ENCODE data around the gene SCGB1C2. TPM values are rescaled to one million over a fixed set of nuclear protein-coding genes. Genes with fewer than 3 reads are reported as not detected.

SCGB1C2 gene
- total RNA-seq, 1 donor, result not detected

DNA sequence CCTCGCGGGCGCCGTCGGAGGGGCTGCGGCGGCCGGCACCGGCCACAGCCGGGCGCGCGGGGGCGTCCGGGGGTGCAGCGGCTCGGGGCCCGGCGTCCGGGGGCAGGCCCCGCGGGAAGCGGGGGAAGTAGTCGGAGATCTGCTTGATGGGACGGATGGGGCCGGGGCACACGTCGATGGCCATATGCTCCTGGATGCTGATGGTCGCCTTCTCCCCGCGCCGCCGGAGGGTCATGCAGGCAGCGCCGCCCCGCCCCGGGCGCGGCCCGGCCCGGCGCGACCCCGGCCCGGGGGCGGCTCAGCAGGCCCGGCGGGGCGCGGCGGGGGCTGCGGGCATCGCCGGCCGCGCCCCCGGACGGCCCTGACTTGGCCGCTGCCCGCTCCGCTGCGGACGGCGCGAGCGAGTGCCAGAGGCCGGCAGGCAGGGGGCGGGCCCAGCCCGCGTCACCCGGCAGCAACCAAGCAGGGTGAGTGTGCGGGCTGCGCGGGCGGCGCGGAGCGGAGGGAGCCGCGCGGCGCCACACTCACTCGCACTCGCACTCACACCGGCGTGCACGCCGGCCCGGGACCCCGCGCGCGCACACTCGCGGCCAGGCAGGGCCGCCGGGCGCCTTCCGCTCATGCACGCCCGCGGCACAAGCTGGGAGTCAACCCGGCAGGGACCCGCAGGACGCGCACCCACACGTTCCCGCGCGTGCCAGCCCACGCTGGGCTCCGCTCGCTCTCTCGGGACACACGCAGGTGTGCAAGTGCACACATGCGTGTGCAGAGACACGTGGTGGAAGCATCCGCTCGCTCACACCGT, 44.1 kb downstream of the SCGB1C2 start, which contains the start of gene DOC2B:
Gene DOC2B (minus strand): TSS at position 406 of the 805 bp plus-strand sequence. CDS start 171 bp downstream, at position 235.
- DNase-seq (ENCODE audit: low read depth), result peak; percentile 20
- TF ChIP-seq, protein P1, sequence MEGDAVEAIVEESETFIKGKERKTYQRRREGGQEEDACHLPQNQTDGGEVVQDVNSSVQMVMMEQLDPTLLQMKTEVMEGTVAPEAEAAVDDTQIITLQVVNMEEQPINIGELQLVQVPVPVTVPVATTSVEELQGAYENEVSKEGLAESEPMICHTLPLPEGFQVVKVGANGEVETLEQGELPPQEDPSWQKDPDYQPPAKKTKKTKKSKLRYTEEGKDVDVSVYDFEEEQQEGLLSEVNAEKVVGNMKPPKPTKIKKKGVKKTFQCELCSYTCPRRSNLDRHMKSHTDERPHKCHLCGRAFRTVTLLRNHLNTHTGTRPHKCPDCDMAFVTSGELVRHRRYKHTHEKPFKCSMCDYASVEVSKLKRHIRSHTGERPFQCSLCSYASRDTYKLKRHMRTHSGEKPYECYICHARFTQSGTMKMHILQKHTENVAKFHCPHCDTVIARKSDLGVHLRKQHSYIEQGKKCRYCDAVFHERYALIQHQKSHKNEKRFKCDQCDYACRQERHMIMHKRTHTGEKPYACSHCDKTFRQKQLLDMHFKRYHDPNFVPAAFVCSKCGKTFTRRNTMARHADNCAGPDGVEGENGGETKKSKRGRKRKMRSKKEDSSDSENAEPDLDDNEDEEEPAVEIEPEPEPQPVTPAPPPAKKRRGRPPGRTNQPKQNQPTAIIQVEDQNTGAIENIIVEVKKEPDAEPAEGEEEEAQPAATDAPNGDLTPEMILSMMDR (IDR thresholded peaks at IDR 0.05; ENCODE audit: insufficient read depth, low read depth, low read length), result no peak
- H3K4me3 ChIP-seq (ENCODE audit: low read depth, low read length), result no peak within 1 kb of the TSS

DNA sequence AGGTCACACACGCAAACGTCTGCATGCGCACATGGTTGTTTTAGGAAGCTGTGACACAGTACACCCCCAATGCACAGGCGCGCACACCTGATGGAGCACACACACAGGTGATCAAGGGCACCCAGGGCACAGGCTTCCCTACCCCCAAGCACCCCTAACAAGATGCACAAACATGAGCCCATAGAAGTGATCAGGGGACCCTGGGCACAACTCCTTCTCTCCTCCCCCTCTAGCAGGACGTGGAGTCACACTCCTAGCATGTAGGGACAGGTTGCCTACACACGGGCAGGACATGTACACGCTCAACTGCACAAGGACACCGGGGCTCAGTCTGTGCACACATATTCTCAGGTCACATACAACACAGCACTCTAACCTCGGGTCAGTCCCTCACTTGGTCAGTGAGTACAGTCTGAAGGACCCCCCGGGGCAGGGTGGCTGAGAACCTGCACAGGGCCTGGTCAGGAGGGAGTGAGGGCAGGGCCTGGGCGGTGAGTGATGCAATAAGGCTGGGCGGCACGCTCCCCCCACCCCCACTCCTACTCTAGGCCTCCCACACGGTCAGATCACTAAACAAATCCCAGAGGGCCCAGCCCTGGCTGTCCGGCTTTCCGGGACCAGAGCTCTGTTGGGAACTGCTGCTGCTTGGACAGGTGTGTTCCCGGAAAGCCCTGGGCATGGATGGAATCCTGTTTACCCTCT, 44.8 kb downstream of the SCGB1C2 start:
- DNase-seq (ENCODE audit: low read depth), result peak; percentile 23
- H3K4me3 ChIP-seq (ENCODE audit: low read depth, low read length), result no peak overlapping the region
- TF ChIP-seq, protein P1 (IDR thresholded peaks at IDR 0.05; ENCODE audit: insufficient read depth, low read depth, low read length), result no peak

DNA sequence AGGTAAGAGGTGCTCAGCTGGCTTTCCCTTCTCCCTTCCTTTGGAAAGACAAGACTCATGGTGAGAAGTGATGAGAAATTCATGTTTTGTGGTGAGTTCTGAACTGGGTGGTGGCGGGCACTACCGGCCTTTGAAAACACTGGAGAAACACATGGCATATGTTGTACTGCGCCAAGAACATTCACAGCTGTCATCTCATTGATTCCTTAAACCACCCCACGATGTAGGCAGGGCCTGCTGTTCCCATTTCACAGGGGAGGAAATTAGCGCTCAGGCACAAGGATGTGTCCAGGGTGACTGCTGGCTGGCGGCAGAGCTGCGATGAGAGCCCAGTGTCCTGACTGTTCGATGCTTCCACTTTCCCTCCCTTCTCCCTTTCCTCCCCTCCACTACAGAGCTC, 45.7 kb downstream of the SCGB1C2 start:
- no peak overlapping the region for H3K4me3 ChIP-seq (ENCODE audit: low read depth, low read length)
- no peak for DNase-seq (ENCODE audit: low read depth)
- TF ChIP-seq, protein P1 (IDR thresholded peaks at IDR 0.05; ENCODE audit: insufficient read depth, low read depth, low read length), result no peak

DNA sequence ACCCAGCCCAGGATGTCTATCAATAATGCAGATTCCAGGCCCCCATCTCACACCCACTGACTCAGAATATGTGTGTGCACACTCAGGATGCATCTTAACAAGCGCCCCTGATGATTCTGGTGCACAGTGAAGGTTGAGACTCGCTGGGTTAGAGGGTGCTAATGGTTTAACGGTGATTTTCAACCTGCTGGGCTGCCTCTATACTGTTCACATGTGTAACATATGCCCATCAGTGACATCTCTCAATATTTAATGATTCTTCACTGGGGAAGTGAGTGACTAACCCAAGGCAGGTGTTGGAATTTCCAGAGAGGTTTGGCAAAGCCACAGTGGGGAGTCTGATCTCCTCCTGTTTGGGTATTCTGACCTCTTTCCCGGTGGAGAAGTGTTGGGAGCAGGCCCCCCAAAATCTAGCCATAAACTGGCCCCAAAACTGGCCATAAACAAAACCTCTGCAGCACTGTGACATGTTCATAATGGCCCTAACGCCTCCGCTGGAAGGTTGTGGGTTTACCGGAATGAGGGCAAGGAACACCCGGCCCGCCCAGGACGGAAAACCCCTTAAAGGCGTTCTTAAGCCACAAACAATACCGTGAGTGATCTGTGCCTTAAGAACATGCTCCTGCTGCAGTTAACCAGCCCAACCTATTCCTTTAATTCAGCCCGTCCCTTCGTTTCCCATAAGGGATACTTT, 48.2 kb downstream of the SCGB1C2 start:
- no peak for DNase-seq (ENCODE audit: low read depth)
- H3K4me3 ChIP-seq (ENCODE audit: low read depth, low read length), result no peak overlapping the region
- TF ChIP-seq, protein P1 (IDR thresholded peaks at IDR 0.05; ENCODE audit: insufficient read depth, low read depth, low read length), result no peak

DNA sequence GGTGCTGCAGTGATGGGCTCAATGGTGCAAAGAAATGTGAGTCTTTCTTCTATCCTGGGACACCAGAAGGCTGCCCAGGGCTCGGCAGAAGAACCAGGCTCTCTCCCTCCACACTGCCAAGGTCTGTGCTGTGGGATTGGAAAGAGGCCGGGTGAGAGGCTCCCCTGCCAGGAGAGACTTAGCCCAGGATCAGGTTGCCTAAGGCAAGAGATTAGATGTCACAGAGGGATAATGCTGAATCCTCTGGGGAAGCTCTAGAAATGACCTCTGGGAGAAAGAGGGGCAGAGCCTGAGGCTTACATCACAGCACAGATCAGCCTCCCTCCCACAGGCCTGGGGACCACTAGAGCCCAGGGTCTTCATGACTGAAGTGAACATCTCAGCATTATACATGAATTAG, 49.8 kb downstream of the SCGB1C2 start:
- no peak for DNase-seq (ENCODE audit: low read depth)
- TF ChIP-seq, protein P1 (IDR thresholded peaks at IDR 0.05; ENCODE audit: insufficient read depth, low read depth, low read length), result no peak
- no peak overlapping the region for H3K4me3 ChIP-seq (ENCODE audit: low read depth, low read length)

Small RNA genes lying within 50 kb of the gene (small RNA-seq; reads per million reads assigned to genes)
- not detected for gene RF00026

Other genes starting within 250 kb of the SCGB1C2 start
- gene DOC2B, start 44.1 kb downstream of the SCGB1C2 start, total RNA-seq, result not detected in 2 replicates
- gene RPH3AL, start 215.2 kb downstream of the SCGB1C2 start, total RNA-seq, result 1.3 and 1.6 TPM in 2 replicates

Measured in fibroblast of villous mesenchyme (primary cell).